Measurements from ENCODE around the gene BAMBI.
"Not testable (repeated sequence)": the region's sequence is repeated elsewhere in the genome, so short reads cannot be mapped to it uniquely, and the experiment has no call there.

BAMBI gene, protein sequence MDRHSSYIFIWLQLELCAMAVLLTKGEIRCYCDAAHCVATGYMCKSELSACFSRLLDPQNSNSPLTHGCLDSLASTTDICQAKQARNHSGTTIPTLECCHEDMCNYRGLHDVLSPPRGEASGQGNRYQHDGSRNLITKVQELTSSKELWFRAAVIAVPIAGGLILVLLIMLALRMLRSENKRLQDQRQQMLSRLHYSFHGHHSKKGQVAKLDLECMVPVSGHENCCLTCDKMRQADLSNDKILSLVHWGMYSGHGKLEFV

DNA sequence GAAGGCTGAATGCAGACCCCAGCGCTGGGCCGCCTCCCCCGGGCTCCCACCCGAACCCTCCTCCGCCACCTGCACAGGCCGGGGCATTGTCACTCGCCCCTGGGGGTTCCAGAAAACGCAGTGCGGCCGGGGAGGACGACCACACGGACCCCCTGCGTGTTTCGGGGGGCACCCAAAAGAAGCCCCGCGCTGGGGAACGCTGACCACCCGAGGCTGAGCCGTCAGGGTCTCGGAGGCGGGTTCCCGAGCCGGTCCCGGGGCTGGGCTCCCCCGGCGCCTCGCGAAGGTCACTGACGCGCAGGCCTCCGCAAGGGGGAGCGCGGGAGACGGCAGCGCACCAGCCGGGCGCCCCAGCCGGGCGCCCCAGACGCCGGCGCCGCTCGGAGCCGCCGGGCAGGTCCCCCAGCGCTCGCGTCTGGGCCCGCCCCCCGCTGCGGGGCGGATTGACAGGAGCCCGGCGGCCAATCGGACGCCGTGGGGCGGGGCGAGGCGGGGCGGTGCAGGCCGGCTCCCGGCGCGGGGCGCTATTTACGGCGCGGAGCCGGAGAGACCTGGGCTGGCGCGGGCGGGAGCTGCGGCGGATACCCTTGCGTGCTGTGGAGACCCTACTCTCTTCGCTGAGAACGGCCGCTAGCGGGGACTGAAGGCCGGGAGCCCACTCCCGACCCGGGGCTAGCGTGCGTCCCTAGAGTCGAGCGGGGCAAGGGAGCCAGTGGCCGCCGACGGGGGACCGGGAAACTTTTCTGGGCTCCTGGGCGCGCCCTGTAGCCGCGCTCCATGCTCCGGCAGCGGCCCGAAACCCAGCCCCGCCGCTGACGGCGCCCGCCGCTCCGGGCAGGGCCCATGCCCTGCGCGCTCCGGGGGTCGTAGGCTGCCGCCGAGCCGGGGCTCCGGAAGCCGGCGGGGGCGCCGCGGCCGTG is at the start of gene BAMBI:
Gene BAMBI (plus strand): TSS at position 554 of the 920 bp plus-strand sequence. CDS start 377 bp downstream, outside the sequence.
- FAIRE-seq = no peak

GRCh38 chr10:28628184-28628893 is 49.0 kb upstream of the BAMBI start:
- FAIRE-seq = peak; percentile 85

DNA sequence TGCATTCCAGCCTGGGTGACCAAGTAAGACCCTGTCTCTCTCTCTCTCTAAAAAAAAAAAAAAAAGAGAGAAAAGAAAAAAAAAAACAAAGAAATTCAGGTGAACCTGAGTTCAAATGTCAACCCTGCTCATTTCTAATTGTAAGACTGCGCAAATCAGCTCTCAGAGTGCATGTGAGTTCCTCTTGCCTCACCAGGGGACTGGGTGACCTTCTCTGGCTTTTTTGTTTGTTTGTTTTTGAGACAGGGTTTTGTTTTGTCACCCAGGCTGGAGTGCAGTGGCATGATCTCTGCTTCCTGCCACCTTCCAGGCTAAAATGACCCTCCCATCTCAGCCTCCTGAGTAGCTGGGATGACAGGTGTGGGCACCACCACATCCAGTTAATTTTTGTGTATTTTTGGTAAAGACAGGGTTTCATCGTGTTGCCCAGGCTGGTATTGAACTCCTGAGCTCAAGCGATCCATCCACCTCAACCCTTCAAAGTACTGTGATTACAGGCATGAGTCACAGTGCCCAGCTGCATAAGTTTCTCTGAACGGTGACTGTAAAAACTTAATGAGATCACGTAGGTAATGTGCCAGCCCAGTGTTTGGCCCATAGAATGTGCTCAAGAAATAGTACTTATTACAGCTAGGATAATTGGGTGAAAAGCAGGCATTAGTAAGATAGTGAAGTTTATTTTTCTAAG is 45.3 kb upstream of the BAMBI start:
- no peak for FAIRE-seq

DNA sequence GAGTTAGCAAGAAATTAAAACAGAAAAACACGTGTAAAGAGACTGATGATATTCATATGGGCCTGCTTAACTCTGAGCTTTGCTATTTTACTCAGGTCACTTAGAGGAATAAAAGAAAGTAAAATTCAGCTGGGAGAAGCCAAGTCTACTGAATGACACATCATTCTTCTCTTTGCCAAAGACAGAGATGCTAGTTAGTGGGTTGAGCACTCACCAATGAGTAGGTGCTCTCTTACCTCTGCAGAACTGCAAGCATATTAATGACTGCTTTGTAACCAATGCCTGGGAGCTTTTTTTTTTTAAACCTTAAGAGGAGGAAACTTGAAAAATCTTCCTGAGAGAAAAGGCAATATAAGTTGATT is 44.8 kb upstream of the BAMBI start:
- no peak for FAIRE-seq

DNA sequence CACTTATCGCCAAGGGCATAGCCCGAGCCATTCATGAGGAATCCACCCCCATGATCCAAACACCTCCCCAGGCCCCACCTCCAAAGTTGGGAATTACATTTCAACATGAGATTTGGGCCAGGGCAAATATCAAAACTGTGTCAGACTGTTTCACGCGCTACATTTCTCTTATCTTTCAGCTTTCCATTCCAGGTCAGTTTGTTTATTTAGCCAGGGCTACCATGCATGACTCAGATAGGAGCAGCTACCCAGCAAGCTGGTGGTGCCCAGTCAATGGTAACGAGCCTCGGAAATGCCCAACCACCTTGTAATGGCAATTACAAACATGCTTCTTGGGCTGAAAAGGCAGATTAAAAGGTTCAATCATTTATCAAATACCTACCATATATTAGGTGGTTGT is 43.6 kb upstream of the BAMBI start:
- no peak for FAIRE-seq

DNA sequence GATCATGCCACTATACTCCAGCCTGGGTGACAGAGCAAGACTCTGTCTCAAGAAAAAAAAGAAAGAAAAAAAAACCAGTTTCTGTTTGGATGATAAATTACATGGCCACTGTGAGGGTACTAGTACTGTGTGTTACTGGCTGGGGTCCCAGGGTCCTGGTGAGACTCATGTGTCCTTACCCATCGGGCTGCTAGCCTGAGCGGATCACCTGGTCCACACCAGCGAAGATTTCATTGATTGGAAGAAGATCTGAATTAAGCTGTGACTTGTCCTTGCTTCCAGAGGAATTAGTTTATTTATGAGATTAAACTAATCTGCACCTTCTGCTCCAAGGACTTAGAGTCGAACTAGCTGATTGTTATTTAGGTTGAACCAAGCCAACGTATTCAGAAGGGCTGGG is 40.0 kb upstream of the BAMBI start:
- no peak for FAIRE-seq

GRCh38 chr10:28638392-28638791 is 38.9 kb upstream of the BAMBI start:
- no peak for FAIRE-seq

DNA sequence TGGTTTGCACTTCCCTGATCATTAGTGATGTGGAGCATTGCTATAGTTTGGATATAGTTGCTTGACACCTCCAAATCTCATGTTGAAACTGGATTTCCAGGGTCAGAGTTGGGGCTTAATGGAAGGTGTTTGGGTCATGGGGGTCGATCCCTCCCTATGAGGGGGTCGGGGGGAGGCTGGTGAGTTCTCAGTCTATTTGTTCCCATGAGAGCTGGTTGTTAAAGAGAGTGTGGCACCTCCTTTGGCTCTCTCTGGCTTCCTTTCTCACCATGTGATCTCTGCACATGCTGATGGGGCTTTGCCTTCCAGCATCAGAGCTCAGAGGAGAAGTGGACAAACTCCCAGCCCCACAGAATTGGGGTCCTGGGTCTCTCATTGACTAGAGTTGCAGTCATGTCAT is 36.8 kb upstream of the BAMBI start:
- no peak for FAIRE-seq

GRCh38 chr10:28644647-28645046 is 32.7 kb upstream of the BAMBI start:
- no peak for FAIRE-seq

DNA sequence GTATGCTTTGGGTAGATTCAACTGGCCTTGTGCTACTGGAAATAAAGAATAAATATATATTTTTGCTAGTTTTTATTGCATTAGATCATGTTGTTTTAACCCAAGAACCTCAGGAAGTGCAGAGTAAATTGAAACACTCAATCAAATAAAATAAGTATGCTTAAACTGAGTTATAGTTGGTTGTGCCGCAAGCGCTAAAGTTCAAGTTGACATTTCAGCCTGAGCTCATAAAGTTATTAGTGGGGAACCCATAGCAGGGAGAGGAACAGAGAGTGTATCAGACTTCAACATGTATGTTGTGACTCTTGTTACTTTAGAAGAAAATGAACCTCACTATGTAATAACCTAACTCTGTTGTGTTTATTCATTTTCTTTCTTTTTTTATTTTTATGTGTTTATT is 25.2 kb upstream of the BAMBI start:
- no peak for FAIRE-seq

DNA sequence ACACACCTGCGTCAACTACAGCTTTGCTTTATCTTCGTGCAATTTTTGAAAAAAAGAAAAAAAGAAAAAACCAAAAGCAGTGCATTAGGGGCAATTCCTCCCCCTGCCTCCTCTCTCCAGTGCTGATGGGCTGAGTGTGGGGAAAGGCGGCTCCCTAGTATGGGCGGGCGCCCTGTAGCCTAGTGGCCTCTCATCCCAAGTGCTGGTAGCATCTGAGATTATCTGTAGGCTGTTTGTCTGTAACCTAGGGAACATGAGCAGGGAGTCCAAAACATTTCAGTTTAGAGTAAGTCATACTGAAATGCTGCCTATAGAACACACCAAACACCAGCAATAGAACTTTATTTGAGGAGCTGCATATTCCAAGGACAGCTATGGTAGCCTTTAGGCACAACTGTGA is 24.6 kb upstream of the BAMBI start:
- no peak for FAIRE-seq

DNA sequence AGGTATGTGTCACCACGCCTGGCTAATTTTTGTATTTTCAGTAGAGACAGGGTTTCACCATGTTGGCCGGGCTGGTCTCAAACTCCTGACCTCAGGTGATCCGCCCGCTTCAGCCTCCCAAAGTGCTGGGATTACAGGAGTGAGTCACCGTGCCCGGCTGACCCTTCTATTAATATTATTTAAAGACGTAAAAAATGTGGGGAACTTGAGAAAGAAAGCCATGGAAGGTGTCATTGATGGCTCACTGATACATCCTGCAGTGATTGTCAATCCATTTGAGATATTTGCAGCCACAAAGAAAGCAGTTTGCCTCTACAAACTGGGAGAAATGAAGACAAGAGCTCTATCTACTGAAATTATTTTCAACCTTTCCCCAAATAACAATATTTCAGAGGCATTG is 18.5 kb upstream of the BAMBI start:
- not testable (repeated sequence) for FAIRE-seq

DNA sequence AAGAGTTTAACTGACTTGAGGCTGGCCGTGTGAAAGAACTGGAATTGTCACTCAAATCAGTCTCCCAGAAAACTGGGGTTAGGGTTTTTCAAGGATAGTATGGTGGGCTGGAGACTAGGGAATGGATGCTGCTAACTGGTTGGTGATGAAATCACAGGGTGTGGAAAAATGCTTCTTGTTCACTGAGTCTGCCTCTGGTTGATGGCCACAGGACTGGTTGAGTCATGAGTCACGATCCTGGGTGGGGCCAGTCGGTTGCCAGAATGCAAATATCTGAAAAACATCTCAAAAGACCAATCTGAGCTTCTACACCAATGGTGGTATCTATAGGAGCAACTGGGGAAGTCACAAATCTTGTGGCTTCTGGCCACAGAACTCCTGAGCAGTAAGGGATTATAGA is 16.3 kb upstream of the BAMBI start:
- FAIRE-seq = no peak

DNA sequence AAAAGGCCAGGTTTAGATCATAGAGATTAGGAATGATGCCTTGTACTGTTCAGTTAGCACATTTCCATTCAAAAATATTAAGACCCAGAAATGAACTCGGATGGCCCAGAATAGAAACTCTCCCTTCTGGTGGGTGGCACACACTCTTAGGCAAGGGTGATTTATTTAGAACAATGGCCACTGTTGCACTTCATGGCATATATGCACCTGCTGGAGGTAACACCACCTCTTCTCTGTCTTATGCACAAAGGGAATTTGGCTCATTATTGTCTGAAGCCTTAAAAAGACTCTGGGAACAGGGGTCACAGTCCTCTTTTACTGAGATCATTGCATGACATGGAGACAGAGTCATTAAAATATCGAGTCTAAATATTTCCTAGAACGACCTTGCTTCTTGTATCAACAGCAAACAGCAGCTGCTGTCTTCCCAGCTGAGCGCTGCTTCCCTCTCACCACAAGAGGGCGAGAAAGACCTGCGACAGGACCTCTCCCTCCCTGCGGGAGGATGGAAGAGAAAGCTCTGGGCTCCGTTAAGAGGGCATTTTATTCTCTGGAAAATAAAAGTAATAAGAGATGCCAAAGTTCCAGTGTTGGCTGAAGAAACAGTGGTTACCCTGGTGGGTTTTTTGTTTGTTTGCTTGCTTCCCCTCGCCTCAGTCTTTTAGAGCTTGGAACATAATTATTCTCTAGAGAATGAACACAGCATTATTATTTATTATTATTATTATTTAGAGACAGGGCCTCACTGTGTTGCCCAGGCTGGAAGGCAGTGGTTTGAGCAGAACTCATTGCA is 13.5 kb upstream of the BAMBI start:
- FAIRE-seq = peak; percentile 90

DNA sequence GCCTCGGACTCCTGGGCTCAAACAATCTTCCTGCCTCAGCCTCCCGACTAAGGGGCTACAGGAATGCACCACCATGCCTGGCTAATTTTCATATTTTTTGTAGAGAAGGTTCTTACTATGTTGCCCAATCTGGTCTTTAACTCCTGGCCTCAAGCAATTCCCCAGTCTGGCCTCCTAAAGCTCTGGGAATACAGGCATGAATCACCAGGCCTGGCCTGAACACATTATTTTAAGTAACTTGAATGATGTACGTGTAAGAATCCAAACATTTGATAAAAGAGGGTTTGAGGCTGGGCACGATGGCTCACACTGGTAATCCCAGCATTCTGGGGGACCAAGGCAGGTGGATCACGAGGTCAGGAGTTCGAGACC is 13.0 kb upstream of the BAMBI start:
- FAIRE-seq = no peak

- no peak for FAIRE-seq
Observed at GRCh38 chr10:28666751-28667467, 10.4 kb upstream of the BAMBI start.

GRCh38 chr10:28668363-28669226 is 8.7 kb upstream of the BAMBI start:
- no peak for FAIRE-seq

GRCh38 chr10:28669227-28670173 is 7.8 kb upstream of the BAMBI start:
- no peak for FAIRE-seq

GRCh38 chr10:28674782-28675181 is 2.5 kb upstream of the BAMBI start:
- no peak for FAIRE-seq
